OCI-LY3 (cell line): ENCODE measurements around the gene MTMR10.

Experiments
- H2AFZ ChIP-seq: fragments of 200-600, 300-600 bp; shearing (Covaris generic); 2 replicates; pipeline ENCODE4 v1.6.0; 2014; ENCODE audit warnings: antibody characterized with exemption, low read depth, low read length
- H3K27ac ChIP-seq: fragments of 200-600, 300-600 bp; sonication (generic); 2 replicates; pipeline ENCODE4 v1.5.1; 2014; ENCODE audit warnings: mild to moderate bottlenecking, low read length, moderate library complexity, mixed read lengths
- H3K27me3 ChIP-seq: fragments of 200-600, 300-600 bp; sonication (generic); 2 replicates; pipeline ENCODE4 v1.6.1; 2014; ENCODE audit warnings: low read depth, low read length, mixed read lengths
- H3K36me3 ChIP-seq: fragments of 200-600, 300-600 bp; sonication (generic); replicated peaks from 2 replicates; pipeline ENCODE3; 2014; ENCODE audit warnings: low read depth, low read length, mixed read lengths
- H3K4me1 ChIP-seq: fragments of 300-600, 200-600 bp; sonication (generic); 2 replicates; pipeline ENCODE4 v1.6.1; 2014; ENCODE audit warnings: low read length, mixed read lengths
- H3K4me2 ChIP-seq: fragments of 200-600, 300-600 bp; sonication (generic); 2 replicates; pipeline ENCODE4 v1.6.1; 2014; ENCODE audit warnings: low read length, mixed read lengths
- H3K4me3 ChIP-seq: fragments of 300-600, 200-600 bp; sonication (generic); 2 replicates; pipeline ENCODE4 v1.5.1; 2014; ENCODE audit warnings: antibody characterized with exemption, mild to moderate bottlenecking, low read length, moderate library complexity
- H3K79me2 ChIP-seq: fragments of 300-600, 200-600 bp; shearing (Covaris generic); 2 replicates; pipeline ENCODE4 v1.6.1; 2014; ENCODE audit warnings: mild to moderate bottlenecking, low read length, mixed read lengths
- H3K9ac ChIP-seq: fragments of 300-600, 200-600 bp; shearing (Covaris generic); 2 replicates; pipeline ENCODE4 v1.6.0; 2014; ENCODE audit warnings: mild to moderate bottlenecking, low read length, moderate library complexity
- H3K9me3 ChIP-seq: fragments of 200-600, 300-600 bp; shearing (Covaris generic); 2 replicates; pipeline ENCODE4 v1.6.1; 2014; ENCODE audit warnings: low read length, mixed read lengths; ENCODE audit not compliant: insufficient read depth
- H4K20me1 ChIP-seq: fragments of 200-600, 300-600 bp; sonication (generic); 2 replicates; pipeline ENCODE4 v1.6.1; 2016; ENCODE audit warnings: low read length, mixed read lengths; ENCODE audit not compliant: insufficient read depth
- EZH2phosphoT487 ChIP-seq: fragments of 200-600 bp; shearing (Covaris generic); IDR thresholded peaks from 2 replicates; pipeline ENCODE4 v1.6.1; 2018; ENCODE audit warnings: antibody characterized with exemption, mixed run types, low read depth
- TF ChIP-seq, protein P1 (sequence below): fragments of 200-600, 300-600 bp; sonication (generic); IDR thresholded peaks from 2 replicates; pipeline ENCODE4 v1.5.1; 2014; ENCODE audit warnings: antibody characterized with exemption, low read length, low read depth

Gene MTMR10

DNA sequence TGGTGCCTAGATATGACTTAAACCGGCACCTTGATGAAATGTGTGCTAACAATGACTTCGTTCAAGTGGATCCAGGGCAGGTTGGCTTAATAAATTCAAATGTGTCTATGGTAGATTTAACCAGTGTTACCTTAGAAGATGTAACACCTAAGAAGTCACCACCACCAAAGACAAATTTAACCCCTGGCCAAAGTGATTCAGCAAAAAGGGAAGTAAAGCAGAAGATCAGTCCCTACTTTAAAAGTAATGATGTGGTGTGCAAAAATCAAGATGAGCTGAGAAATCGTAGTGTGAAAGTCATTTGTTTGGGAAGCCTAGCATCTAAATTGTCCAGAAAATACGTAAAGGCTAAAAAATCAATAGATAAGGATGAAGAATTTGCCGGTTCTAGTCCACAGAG, 86.6 kb downstream of the MTMR10 start:
- H3K36me3 ChIP-seq: peaks cover 7% of the 10 kb centered on the region

DNA sequence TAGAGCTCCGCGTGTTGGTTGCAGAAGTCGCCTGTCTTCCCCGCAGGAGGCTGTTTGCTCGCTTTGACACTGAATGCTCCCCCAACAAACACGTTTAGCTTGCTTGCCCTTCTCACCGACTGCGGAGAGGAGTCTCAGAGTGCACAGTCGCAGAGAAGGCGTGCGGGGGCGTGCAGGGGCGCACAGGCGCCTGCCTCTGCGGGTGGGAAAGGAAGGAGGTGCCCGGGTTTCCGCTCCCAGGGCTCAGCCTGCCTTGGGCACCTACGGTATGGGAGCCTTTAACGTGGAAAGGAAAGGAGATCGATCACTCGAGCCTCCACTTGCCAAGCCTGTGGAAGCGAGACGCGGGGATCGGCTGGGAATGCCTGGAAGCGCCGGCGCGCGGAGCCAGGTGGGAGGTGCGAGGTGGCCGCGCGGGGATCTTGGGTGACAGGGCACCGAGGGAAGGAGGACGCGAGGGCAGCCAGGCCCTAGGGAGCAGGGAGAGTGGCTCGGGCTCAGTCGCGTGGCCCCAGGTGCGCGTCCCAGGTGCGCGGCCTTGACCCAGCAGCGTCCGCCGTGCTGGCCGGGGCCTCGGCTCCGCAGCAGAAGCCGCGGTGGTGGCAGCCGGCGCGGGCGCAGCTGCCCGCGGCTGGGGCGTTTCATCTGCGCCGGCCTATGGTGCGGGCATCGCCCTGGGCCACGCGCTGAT, 87.8 kb downstream of the MTMR10 start, which contains the start of gene FAN1:
FAN1 (plus strand) TSS at position 419 of the 691 bp plus-strand sequence. CDS start 749 bp downstream, outside the sequence.
- H3K9ac ChIP-seq: peak within 1 kb of the TSS; percentile 71
- no peaks in the 10 kb centered on the region for H4K20me1 ChIP-seq
- no peaks in the 10 kb centered on the region for H3K79me2 ChIP-seq
- peak within 1 kb of the TSS; percentile 78 for H2AFZ ChIP-seq
- H3K4me3 ChIP-seq: peak within 1 kb of the TSS; percentile 87
- no peak within 1 kb of the TSS for H3K27ac ChIP-seq
- no peaks in the 10 kb centered on the region for H3K9me3 ChIP-seq
- H3K36me3 ChIP-seq: peaks cover 4% of the 10 kb centered on the region
- peaks cover 11% of the 10 kb centered on the region for H3K4me1 ChIP-seq
- TF ChIP-seq, protein P1, sequence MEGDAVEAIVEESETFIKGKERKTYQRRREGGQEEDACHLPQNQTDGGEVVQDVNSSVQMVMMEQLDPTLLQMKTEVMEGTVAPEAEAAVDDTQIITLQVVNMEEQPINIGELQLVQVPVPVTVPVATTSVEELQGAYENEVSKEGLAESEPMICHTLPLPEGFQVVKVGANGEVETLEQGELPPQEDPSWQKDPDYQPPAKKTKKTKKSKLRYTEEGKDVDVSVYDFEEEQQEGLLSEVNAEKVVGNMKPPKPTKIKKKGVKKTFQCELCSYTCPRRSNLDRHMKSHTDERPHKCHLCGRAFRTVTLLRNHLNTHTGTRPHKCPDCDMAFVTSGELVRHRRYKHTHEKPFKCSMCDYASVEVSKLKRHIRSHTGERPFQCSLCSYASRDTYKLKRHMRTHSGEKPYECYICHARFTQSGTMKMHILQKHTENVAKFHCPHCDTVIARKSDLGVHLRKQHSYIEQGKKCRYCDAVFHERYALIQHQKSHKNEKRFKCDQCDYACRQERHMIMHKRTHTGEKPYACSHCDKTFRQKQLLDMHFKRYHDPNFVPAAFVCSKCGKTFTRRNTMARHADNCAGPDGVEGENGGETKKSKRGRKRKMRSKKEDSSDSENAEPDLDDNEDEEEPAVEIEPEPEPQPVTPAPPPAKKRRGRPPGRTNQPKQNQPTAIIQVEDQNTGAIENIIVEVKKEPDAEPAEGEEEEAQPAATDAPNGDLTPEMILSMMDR: peak; percentile 17; the same call in 1 of the 2 replicates
- no peak for TF ChIP-seq EZH2phosphoT487
- H3K4me2 ChIP-seq: peak within 1 kb of the TSS; percentile 70
- H3K27me3 ChIP-seq: no peaks in the 10 kb centered on the region

More for the DNA sequence above, 86.6 kb downstream of the MTMR10 start:
- H4K20me1 ChIP-seq: no peaks in the 10 kb centered on the region
- H3K4me1 ChIP-seq: peaks cover 11% of the 10 kb centered on the region
- H2AFZ ChIP-seq: no peak overlapping the region
- no peaks in the 10 kb centered on the region for H3K27me3 ChIP-seq
- no peak overlapping the region for H3K9ac ChIP-seq
- no peak overlapping the region for H3K27ac ChIP-seq
- H3K9me3 ChIP-seq: no peaks in the 10 kb centered on the region
- H3K4me3 ChIP-seq: no peak overlapping the region
- peak overlapping the region; percentile 70 for H3K4me2 ChIP-seq
- no peaks in the 10 kb centered on the region for H3K79me2 ChIP-seq
- TF ChIP-seq, protein P1: no peak
- no peak for TF ChIP-seq EZH2phosphoT487

DNA sequence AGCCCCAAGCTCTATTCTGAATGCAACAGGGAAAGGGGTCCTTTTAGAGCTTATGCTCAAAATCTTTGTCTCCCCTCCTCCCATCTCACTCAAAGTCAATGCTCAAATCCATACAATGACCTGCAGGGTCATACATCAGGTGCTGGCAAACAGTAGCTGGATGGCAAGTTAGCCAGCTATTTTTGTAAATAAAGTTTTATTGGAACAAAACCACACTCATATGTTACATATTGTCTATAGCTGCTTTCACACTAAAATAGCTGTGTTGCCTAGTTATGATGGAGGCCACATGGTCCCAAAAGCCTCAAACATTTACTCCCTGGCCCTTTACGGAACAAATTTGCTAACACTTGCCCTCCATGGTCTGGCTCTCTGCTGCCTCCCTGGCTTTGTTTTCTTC, 89.5 kb downstream of the MTMR10 start:
- no peaks in the 10 kb centered on the region for H3K79me2 ChIP-seq
- H3K9ac ChIP-seq: no peak overlapping the region
- TF ChIP-seq, protein P1: no peak
- no peaks in the 10 kb centered on the region for H3K36me3 ChIP-seq
- H3K4me3 ChIP-seq: no peak overlapping the region
- H3K4me1 ChIP-seq: peaks cover 8% of the 10 kb centered on the region
- no peaks in the 10 kb centered on the region for H3K9me3 ChIP-seq
- H2AFZ ChIP-seq: no peak overlapping the region
- H3K27me3 ChIP-seq: no peaks in the 10 kb centered on the region
- H3K27ac ChIP-seq: no peak overlapping the region
- H3K4me2 ChIP-seq: no peak overlapping the region
- no peaks in the 10 kb centered on the region for H4K20me1 ChIP-seq

DNA sequence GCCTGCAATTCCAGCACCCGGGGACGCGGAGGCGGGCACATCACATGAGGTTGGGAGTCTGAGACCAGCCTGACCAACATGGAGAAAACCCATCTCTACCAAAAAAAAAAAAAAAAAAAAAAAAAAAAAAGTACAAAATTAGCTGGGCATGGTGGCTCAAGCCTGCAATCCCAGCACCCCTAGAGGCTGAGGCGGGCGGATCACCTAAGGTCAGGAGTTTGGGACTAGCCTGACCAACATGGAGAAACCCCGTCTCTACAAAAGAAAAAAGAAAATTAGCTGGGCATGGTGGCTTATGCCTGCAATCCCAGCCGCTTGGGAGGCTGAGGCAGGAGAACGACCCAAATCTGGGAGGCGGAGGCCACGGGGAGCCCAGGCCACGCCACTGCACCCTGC, 95.2 kb downstream of the MTMR10 start:
- Histone ChIP-seq H3K27ac (no peak overlapping the region), H3K4me3 (no peak overlapping the region), H3K27me3 (no peaks in the 10 kb centered on the region), H3K36me3 (no peaks in the 10 kb centered on the region), H3K4me2 (no peak overlapping the region), H3K9me3 (no peaks in the 10 kb centered on the region), H3K79me2 (no peaks in the 10 kb centered on the region), H3K9ac (no peak overlapping the region), H2AFZ (no peak overlapping the region), H4K20me1 (no peaks in the 10 kb centered on the region), H3K4me1 (no peaks in the 10 kb centered on the region)
- no peak for TF ChIP-seq EZH2phosphoT487
- TF ChIP-seq, protein P1: no peak
